ENCODE results near the gene BNC1.

DNA sequence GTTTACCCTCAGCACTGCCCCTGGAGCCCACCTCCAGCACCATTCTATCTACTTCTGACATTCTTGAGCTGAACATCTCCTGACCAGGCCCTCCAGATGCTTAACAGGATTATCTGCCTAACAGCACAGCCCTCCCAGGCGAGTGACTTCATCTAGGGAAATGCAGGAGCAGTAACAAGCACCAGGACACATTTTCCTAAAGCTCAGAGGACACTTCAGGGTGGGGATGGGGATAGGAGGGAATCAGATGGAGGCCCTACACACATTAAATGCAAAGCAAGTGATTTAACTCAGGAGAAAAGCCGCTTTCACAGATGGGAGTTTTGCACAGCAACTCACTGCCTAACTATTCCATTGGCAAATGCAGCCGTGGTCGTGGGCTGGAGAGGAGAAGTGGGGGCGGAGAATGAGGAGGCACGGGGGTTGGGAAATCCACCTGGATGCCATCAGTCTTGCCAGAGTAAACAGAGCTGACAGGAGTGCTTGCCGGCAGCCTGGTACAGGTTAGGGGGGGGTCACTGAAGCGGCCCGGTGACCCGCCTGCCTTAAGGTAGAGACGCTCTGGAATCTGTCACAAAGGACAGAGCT, 21.3 kb upstream of the BNC1 start:
- TF ChIP-seq GATA2 (IDR thresholded peaks at IDR 0.05; ENCODE audit: low read depth, low read length), result no peak
- no peak for TF ChIP-seq GATA3 (IDR thresholded peaks at IDR 0.05; ENCODE audit: low read depth, low read length)
